Stimulated activated CD4-positive, alpha-beta T cell treated with anti-CD3 and anti-CD28 coated beads, Interleukin-12 subunit alpha, Interleukin-12 subunit beta, amount 100 ng/mL, for 48 hours (primary cell): ENCODE data around the gene KAT2A.

Experiments
- DNase-seq, 3 donors: peaks; one replicate each; pipeline ENCODE4 v3.0.0-alpha.2; 2020; ENCODE audit warnings: low read depth in 2 of 3, low spot score in 1 of 3

The KAT2A gene

DNA sequence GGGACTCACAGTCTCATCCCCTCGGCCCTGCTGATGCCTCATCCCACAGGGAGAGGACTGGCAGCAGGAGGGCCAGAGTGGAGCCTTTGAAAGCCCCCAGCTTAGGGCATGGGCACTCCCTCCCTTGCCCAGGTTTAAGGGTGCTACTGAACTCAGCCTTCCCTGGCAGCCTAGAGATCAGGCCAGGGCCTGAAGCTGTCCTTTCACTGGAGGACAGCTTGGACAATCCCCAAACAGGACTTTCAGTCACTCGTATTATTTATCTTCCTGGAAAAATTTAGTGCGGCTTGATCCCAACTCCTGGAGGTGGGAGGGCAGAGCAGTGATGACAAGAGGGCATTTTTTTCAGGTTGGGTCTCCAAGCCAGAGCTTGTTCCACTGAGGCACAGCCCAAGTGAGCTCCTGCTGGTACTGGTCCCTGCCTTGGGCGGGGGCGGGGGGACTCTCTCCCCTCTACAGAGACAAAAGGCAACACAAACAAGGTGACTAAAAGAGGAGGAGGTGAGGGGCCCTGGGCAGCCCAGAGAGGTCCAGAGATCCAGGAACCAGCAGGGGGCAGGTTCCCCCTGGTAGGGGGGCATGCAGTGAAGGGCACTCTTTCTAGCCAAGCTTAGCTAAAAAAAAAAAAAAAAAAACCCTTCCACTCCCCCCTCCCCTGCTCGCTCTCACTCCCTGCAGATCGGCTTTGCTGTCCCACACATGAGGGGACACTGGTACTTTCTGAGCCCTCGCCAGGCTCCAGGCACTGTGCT is 24.6 kb downstream of the KAT2A start:
- DNase-seq: no peak

DNA sequence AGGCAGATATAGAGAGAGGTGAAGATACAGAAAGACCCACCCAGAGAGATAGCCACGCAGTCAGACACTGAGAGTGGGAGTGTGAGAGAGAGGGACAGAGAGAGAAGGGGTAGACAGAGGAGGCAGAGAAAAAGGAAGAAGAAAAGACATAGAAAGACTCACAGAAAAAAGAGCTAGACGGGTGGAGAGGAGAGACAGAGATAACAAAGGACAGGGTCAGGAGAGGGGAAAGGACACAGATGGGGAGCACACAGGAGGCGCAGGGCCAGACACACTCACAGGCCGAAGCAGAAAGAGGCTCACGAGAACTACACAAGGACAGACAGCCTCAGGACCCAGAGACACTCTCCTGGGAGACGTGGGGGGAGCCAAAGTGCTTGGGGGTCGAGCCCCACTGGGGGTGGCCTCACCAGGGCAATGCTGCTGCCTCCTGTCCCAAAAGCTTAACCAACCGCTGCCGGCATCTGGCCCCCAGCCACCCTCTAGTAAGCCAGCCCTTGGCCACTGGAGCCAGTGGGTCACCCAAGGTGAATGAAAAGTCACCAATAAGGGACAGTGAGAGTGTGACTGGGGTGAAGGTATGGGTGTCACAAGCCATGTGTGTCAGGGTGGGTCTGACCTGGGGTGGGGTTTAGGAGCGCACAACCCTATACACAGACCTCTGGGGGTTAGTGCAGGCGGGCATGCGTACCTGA is 26.6 kb downstream of the KAT2A start:
- DNase-seq: no peak

DNA sequence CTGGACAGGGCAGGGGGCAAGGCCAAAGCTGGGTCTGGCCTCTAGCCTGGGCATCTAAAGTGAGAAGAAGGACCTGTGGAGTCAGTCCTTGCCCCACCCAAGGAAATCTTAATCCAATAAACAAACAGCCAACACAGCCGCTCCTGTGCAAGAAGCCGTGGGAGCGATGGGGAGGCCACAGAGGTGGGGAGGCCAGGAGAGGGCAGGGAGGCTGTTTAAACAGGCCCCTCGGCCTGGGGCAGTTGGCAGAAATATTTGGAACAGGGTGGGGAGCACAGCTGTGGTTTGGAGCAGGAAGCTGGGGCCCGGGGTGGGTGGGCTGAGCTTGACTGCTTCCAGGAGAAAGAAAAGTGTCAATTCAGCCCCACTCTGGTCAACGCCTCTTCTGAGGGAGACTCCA is 28.2 kb downstream of the KAT2A start:
- DNase-seq: no peak

- DNase-seq: no peak
Measured at GRCh38 chr17:42090964-42091790, 30.0 kb downstream of the KAT2A start.

DNA sequence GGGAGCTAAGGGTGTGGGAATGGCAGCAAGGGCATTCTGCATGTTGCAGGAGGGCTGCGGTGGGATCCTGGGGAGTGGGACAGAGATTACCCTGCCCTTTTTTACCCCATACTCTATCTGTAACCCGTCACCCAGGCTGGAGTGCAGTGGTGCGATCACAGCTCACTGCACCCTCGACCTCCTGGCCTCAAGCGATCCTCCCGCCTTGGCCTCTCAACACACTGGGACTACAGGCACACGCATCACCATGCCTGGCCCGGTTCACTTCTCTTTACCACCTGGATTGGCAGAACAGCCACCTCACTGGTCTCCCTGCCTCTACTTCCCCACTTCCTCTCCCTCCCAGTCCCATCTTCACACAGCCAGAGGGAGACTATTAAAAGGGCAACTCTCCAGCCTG is 32.4 kb downstream of the KAT2A start:
- no peak for DNase-seq

GRCh38 chr17:42087736-42088705 is 33.1 kb downstream of the KAT2A start:
- DNase-seq: no peak

DNA sequence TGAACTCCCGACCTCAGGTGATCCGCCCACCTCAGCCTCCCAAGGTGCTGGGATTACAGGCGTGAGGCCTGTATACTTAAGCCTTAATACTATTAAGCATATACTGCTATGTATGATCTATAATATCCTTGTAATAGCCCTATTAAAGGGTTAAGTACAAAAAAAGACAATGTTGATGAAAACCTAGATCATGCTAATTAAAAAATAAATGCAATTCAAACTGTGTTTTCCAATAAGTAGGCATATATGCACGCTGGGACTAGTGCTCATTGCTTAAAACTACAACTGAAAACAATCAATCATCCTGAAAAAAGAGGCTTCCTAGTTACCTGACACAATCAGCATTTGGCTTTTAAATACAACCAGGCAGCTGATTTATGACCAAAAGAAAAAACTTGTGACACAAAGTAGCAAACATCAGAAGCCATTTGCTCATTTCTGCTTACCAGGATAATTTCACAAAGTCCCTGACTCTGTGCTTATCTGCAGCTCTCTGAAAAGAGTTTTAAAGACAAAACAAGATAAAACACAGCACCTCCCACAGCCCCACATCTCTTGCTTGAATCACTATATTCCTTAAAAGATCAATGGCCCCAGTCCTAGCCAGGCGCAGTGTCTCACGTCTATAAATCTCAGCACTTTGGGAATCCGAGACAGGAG is 34.0 kb downstream of the KAT2A start:
- DNase-seq: no peak

DNA sequence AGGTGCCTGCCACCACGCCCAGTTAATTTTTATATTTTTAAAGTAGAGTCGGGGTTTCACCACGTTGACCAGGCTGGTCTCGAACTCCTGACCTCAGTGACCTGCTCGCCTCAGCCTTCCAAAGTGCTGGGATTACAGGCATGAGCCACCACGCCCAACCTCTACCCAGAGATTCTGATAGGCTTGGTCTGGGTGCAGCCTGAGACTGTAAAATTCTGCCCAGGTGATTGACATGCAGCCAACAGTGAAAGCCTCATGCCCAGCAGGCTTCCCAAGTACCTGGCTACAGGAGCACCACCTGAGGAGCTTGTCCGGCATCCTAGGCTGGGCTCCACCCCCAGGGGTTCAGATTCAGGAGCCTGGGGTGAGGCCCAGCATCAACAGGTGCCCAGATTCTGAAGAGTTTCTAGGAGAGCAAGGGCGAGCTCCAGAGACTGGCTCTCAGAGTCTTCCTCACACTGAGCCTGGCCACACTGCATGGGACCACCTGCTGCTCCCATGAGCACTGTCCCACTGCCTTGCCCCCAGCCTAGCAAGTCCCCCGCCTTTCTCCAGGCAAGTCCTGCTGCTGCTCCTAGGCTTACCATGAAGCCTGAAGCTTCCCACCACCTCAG is 39.5 kb downstream of the KAT2A start:
- DNase-seq: no peak

GRCh38 chr17:42079541-42079940 is 41.6 kb downstream of the KAT2A start:
- DNase-seq: no peak

- DNase-seq: no peak
Measured at GRCh38 chr17:42078396-42079043, 42.6 kb downstream of the KAT2A start.

DNA sequence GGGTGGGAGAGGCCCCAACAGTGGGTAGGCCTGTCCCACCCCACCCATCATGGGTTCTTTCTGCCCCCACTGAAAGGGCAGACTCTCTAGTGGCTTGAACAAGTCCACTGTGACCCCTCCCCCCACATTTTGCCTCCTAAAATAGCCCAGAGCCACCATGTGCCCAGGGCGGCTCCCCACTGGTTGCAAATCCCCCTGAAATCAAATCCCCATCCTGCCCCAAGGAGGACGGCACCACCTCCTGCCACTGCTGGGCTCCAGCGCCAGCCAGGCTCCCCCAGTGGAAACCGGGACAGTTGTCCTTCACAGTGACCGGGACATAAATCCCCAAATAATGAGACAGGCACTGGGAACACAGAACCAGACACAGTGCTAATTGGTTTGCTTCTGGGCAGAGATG is 43.4 kb downstream of the KAT2A start:
- no peak for DNase-seq

GRCh38 chr17:42076797-42077559 is 44.2 kb downstream of the KAT2A start:
- no peak for DNase-seq

GRCh38 chr17:42075789-42076188 is 45.4 kb downstream of the KAT2A start:
- DNase-seq: no peak

GRCh38 chr17:42072323-42073187 is 48.6 kb downstream of the KAT2A start:
- DNase-seq: no peak

DNA sequence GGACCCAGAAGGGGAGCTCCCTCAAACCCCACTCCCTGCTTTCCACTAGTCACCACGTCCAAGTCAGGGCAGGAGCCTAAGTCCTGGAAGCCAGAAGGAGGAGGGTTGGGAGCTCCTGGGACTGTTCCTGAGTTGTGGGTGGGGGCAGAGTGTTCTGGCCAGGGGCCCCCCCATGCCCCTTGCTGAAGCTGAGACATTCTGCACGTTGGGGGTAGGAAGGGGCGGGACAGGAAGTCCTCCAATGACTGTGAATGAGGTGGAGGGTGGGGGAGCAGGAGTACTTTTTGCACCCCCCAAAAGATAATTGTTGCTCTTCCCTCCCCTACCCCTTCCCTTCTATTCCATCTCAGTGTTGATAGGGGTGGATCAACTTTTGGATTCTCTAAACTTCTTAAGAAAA is 49.4 kb downstream of the KAT2A start:
- DNase-seq: no peak

- no peak for DNase-seq
Measured at GRCh38 chr17:42068979-42069378, 52.2 kb downstream of the KAT2A start.

DNA sequence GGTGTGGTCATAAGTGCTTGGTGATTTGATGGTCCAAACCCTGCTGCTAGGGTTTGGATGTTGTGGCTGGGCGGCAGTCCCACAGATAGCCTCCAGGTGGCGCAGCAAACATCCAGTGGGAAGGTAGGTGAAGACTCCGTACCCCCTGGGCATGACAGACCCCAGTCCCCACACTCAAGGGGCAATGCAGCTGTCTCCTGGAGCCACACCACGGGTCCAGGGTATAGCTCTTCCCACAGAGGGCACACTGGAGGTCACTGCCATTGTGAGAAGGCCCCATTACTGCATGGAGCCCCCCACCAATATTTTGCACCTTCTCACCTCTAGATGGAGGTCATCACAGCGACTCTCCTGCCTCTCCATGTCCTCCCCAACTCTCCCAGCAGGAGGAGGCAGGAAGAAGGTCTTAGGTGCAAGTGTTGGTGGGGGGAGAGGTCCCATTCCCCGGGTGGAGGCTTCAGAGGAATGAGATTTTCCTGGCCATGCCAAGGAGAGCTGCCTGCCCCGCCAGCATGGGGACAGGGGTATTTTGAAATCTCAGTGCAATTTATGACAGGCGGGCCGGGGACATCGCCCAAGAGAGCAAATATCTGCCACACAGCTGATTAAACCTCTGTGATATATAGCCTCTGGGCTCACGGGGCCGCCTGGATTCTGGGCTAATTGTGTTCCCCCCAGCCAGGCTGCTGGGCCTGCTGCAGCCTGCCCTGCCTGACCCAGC is 53.6 kb downstream of the KAT2A start:
- DNase-seq: peak; percentile 43 to 77 (median 68)
